Cardiac fibroblast (primary cell): Measurements from ENCODE around the gene GOLGA2.

Source experiments
- DNase-seq, 2 donors: peaks; one replicate each; pipeline versions ENCODE4 v3.0.0 to v3.0.0-alpha.2; 2010; ENCODE audit warnings: low read depth in 2 of 2
- H3K4me3 ChIP-seq, 2 donors: replicated peaks in 1 of 2; 1 replicate in 1 of 2; 2 replicates in 1 of 2; pipeline ENCODE4 v1.5.1; 2011; ENCODE audit warnings: low read depth in 2 of 2, low read length in 2 of 2, mild to moderate bottlenecking in 2 of 2, moderate library complexity in 1 of 2
- CTCF ChIP-seq: IDR thresholded peaks from one replicate; pipeline ENCODE4 v1.5.1; 2011; ENCODE audit warnings: low read depth, mild to moderate bottlenecking, low read length, inconsistent platforms

Gene GOLGA2

GRCh38 chr9:128257086-128257825 lies 18.6 kb downstream of the GOLGA2 start:
- H3K4me3 ChIP-seq = no peak overlapping the region

GRCh38 chr9:128254855-128255759 lies 20.7 kb downstream of the GOLGA2 start:
- peak; percentile 58 to 59 for DNase-seq
- H3K4me3 ChIP-seq = no peak overlapping the region
- TF ChIP-seq CTCF = peak; percentile 91

More at GRCh38 chr9:128257086-128257825, 18.6 kb downstream of the GOLGA2 start:
- TF ChIP-seq CTCF = no peak
- no peak for DNase-seq

- H3K4me3 ChIP-seq = no peak overlapping the region
- no peak for TF ChIP-seq CTCF
- no peak for DNase-seq
Measured at GRCh38 chr9:128254362-128254761, 21.4 kb downstream of the GOLGA2 start.

GRCh38 chr9:128253991-128254346 lies 21.8 kb downstream of the GOLGA2 start:
- TF ChIP-seq CTCF = no peak
- no peak for DNase-seq
- H3K4me3 ChIP-seq = no peak overlapping the region

- H3K4me3 ChIP-seq = no peak overlapping the region
- no peak for DNase-seq
- no peak for TF ChIP-seq CTCF
Measured at GRCh38 chr9:128253140-128253990, 22.4 kb downstream of the GOLGA2 start.

- no peak for TF ChIP-seq CTCF
- H3K4me3 ChIP-seq = no peak overlapping the region
Measured at GRCh38 chr9:128252317-128253139, 23.3 kb downstream of the GOLGA2 start.

More at GRCh38 chr9:128252317-128253139, 23.3 kb downstream of the GOLGA2 start:
- DNase-seq = no peak
